Endothelial cell of umbilical vein (primary cell): ENCODE measurements around the gene TLE1. TPM values are rescaled to one million over a fixed set of nuclear protein-coding genes. Genes with fewer than 3 reads are reported as not detected.

ENCODE experiments used
- BruUV-seq: library from RNA; stranded (reverse); fragments of 400-500 nt; replicated peaks from 2 replicates; lab custom pipeline; 2021; lab: Mats Ljungman, UMichigan
- CTCF ChIA-PET: fragments of 300-600, 350-600 bp; sonication (Branson Sonifier 250); formaldehyde crosslinking; loops from one replicate; lab custom pipeline; 2021; ENCODE audit warnings: antibody characterized with exemption, inconsistent platforms; lab: Charles Lee
- POLR2A ChIA-PET: fragments of 300-600, 350-600 bp; sonication (Branson Sonifier 250); formaldehyde crosslinking; loops from one replicate; lab custom pipeline; 2021; ENCODE audit warnings: antibody characterized with exemption, inconsistent platforms; lab: Charles Lee
- DNase-seq: peaks from one replicate; pipeline ENCODE4 v3.0.0-alpha.2; 2011; ENCODE audit warnings: low read depth, low spot score
- FAIRE-seq: peaks from 2 replicates; lab custom pipeline; 2011; peaks lifted over from hg19 to GRCh38; lab: Jason Lieb, UNC
- H2AFZ ChIP-seq: 2 replicates; pipeline ENCODE4 v1.6.0; 2012; ENCODE audit warnings: low read depth, low read length, control low read depth, inconsistent platforms
- H3K27ac ChIP-seq: 2 replicates; pipeline ENCODE4 v1.5.1; 2011; ENCODE audit warnings: low read depth, mild to moderate bottlenecking, control low read depth, low read length, moderate library complexity; ENCODE audit not compliant: insufficient read depth
- H3K27me3 ChIP-seq, 2 experiments: 2 replicates each; pipeline versions ENCODE4 v1.6.0 to v1.6.1; 2011; ENCODE audit warnings: low read length in 2 of 2, mixed read lengths in 1 of 2; ENCODE audit not compliant: control insufficient read depth in 2 of 2, insufficient read depth in 2 of 2
- H3K36me3 ChIP-seq, 2 experiments: 2 replicates in 1 of 2; 3 replicates in 1 of 2; pipeline ENCODE4 v1.5.1; 2011; ENCODE audit warnings: low read length in 2 of 2, mild to moderate bottlenecking in 1 of 2, moderate library complexity in 1 of 2; ENCODE audit not compliant: control insufficient read depth in 2 of 2, insufficient read depth in 2 of 2; ENCODE audit errors: extremely low read depth in 1 of 2
- H3K4me1 ChIP-seq: 3 replicates; pipeline ENCODE4 v1.5.1; 2011; ENCODE audit warnings: mild to moderate bottlenecking, low read length; ENCODE audit not compliant: control insufficient read depth, insufficient read depth; ENCODE audit errors: extremely low read depth
- H3K4me2 ChIP-seq: 2 replicates; pipeline ENCODE4 v1.6.1; 2011; ENCODE audit warnings: low read length, control low read depth, mixed read lengths; ENCODE audit not compliant: insufficient read depth
- H3K4me3 ChIP-seq, 3 experiments: fragments of 200-600 bp in 1 of 3; sonication (generic), shearing (Covaris generic) in 1 of 3; replicated peaks in 1 of 3; 2 replicates each; pipeline ENCODE4 v1.5.1; 2011 to 2016; ENCODE audit warnings: control low read depth in 3 of 3, low read length in 3 of 3, mild to moderate bottlenecking in 2 of 3, inconsistent platforms in 1 of 3, low read depth in 1 of 3, moderate library complexity in 1 of 3; ENCODE audit not compliant: insufficient read depth in 1 of 3
- H3K79me2 ChIP-seq: 2 replicates; pipeline ENCODE4 v1.6.0; 2012; ENCODE audit warnings: low read length, inconsistent platforms; ENCODE audit not compliant: control insufficient read depth, insufficient read depth
- H3K9ac ChIP-seq: replicated peaks from 2 replicates; pipeline ENCODE3; 2011; ENCODE audit warnings: low read length, control low read depth; ENCODE audit not compliant: insufficient read depth; ENCODE audit errors: extremely low read depth
- H3K9me1 ChIP-seq: replicated peaks from 3 replicates; pipeline ENCODE4 v1.6.0; 2011; ENCODE audit warnings: mild to moderate bottlenecking, low read length; ENCODE audit not compliant: control insufficient read depth, insufficient read depth; ENCODE audit errors: extremely low read depth
- H3K9me3 ChIP-seq: replicated peaks from 2 replicates; pipeline ENCODE4 v1.5.1; 2012; ENCODE audit warnings: low read length, inconsistent platforms; ENCODE audit not compliant: control insufficient read depth, insufficient read depth
- H4K20me1 ChIP-seq: replicated peaks from 2 replicates; pipeline ENCODE3; 2011; ENCODE audit warnings: mild to moderate bottlenecking, low read length; ENCODE audit not compliant: control insufficient read depth, insufficient read depth; ENCODE audit errors: extremely low read depth
- EZH2 ChIP-seq: IDR thresholded peaks from 2 replicates; pipeline ENCODE4 v1.6.1; 2012; ENCODE audit warnings: borderline replicate concordance, low read depth, mild to moderate bottlenecking, moderate library complexity, low read length, inconsistent platforms; ENCODE audit not compliant: severe bottlenecking
- FOS ChIP-seq: IDR thresholded peaks from 2 replicates; pipeline ENCODE4 v1.6.1; 2011; ENCODE audit warnings: mild to moderate bottlenecking, low read length, moderate library complexity, borderline replicate concordance; ENCODE audit not compliant: insufficient read depth
- GATA2 ChIP-seq: IDR thresholded peaks from 2 replicates; pipeline ENCODE4 v1.7.0; 2011; ENCODE audit warnings: low read depth, mild to moderate bottlenecking, moderate library complexity, mixed read lengths, low read length; ENCODE audit not compliant: insufficient read length, insufficient read depth
- JUN ChIP-seq: IDR thresholded peaks from 2 replicates; pipeline ENCODE4 v1.6.1; 2011; ENCODE audit warnings: borderline replicate concordance, low read depth; ENCODE audit not compliant: insufficient read length, insufficient read depth
- MAX ChIP-seq: IDR thresholded peaks from 2 replicates; pipeline ENCODE4 v1.6.1; 2011; ENCODE audit not compliant: insufficient read depth, insufficient read length
- MYC ChIP-seq: IDR thresholded peaks from one replicate; pipeline ENCODE4 v1.6.1; 2011; ENCODE audit warnings: mild to moderate bottlenecking, low read depth, low read length
- POLR2A ChIP-seq: IDR thresholded peaks from 2 replicates; pipeline ENCODE4 v1.6.1; 2012; ENCODE audit warnings: low read depth, mild to moderate bottlenecking, control low read depth, low read length
- POLR2AphosphoS5 ChIP-seq: IDR thresholded peaks from 2 replicates; pipeline ENCODE4 v1.6.1; 2012; ENCODE audit warnings: low read depth, mild to moderate bottlenecking, control low read depth, low read length, moderate library complexity; ENCODE audit not compliant: insufficient read depth
- dilution Hi-C: fragments of 300-500 bp; cut with MboI; formaldehyde crosslinking; loops from one replicate; pipeline ENCODE4 v1.15.0; 2019; ENCODE audit warnings: low sequenced_read_pairs; ENCODE audit not compliant: extremely low pct_ligation_motif_present
- intact Hi-C: fragments of 100-400 bp; cut with micrococcal nuclease; formaldehyde crosslinking; loops from one replicate; pipeline ENCODE4 v1.10.0; 2022
- polyA plus RNA-seq, 4 experiments: library from polyadenylated mRNA; depleted of rRNA in 3 of 4; stranded (reverse) in 3 of 4; unstranded in 1 of 4; fragments of >200 nt; gene quantifications; 2 replicates each; pipeline versions ENCODE4 v1.2.1 to v1.2.3, GENCODE V29; 2011 to 2012; ENCODE audit warnings: missing spikeins in 1 of 4
- total RNA-seq: library from RNA; stranded (reverse); gene quantifications from 2 replicates; pipeline ENCODE4 v1.2.3, GENCODE V29; 2021
- TF ChIP-seq, protein P1 (sequence below), 2 donors: IDR thresholded peaks; 1 replicate in 1 of 2; 2 replicates in 1 of 2; pipeline ENCODE4 v1.5.1; 2011; ENCODE audit warnings: low read length in 2 of 2, mild to moderate bottlenecking in 2 of 2, moderate library complexity in 2 of 2, control low read depth in 1 of 2, inconsistent platforms in 1 of 2, low read depth in 1 of 2; ENCODE audit not compliant: insufficient read depth in 1 of 2; ENCODE audit errors: extremely low read depth in 1 of 2

TLE1 gene
- total and polyA plus RNA-seq, 2 donors (not counting 3 experiments of a cell fraction or from before 2014, with no cell fraction given) = 55.0 to 58.2 TPM

- Histone ChIP-seq H3K4me3 (no peak overlapping the region), H2AFZ (no peak overlapping the region), H4K20me1 (no peaks in the 10 kb centered on the region), H3K9ac (no peak overlapping the region), H3K4me1 (peaks cover 28% of the 10 kb centered on the region), H3K36me3 (no peaks in the 10 kb centered on the region), H3K4me2 (no peak overlapping the region), H3K27me3 (no peaks in the 10 kb centered on the region), H3K79me2 (no peaks in the 10 kb centered on the region), H3K9me3 (no peaks in the 10 kb centered on the region), H3K9me1 (no peaks in the 10 kb centered on the region), H3K27ac (no peak overlapping the region)
- BruUV-seq = no TSS peak
- FAIRE-seq = no peak
- dilution Hi-C loops (no loop called here), intact Hi-C loops (no loop called here)
- no peak for TF ChIP-seq POLR2AphosphoS5
- TF ChIP-seq MYC = no peak
- TF ChIP-seq JUN = no peak
- TF ChIP-seq FOS = no peak
- no peak for TF ChIP-seq POLR2A
- TF ChIP-seq EZH2 = no peak
- TF ChIP-seq, protein P1, sequence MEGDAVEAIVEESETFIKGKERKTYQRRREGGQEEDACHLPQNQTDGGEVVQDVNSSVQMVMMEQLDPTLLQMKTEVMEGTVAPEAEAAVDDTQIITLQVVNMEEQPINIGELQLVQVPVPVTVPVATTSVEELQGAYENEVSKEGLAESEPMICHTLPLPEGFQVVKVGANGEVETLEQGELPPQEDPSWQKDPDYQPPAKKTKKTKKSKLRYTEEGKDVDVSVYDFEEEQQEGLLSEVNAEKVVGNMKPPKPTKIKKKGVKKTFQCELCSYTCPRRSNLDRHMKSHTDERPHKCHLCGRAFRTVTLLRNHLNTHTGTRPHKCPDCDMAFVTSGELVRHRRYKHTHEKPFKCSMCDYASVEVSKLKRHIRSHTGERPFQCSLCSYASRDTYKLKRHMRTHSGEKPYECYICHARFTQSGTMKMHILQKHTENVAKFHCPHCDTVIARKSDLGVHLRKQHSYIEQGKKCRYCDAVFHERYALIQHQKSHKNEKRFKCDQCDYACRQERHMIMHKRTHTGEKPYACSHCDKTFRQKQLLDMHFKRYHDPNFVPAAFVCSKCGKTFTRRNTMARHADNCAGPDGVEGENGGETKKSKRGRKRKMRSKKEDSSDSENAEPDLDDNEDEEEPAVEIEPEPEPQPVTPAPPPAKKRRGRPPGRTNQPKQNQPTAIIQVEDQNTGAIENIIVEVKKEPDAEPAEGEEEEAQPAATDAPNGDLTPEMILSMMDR (IDR thresholded peaks at IDR 0.05; ENCODE audit: extremely low read depth in 1 of 2, insufficient read depth in 1 of 2, low read depth in 1 of 2, low read length in 2 of 2) = no peak
- TF ChIP-seq GATA2 = no peak
- TF ChIP-seq MAX = no peak
- DNase-seq = no peak
- ChIA-PET CTCF (no interaction called here), POLR2A (no interaction called here)
Observed at GRCh38 chr9:81558091-81558830, 131.1 kb downstream of the TLE1 start.
